NCI-H526 treated with DMSO at 0.1 percent for 48 hours (cell line): ENCODE results near the gene PIGC.

Experiments used
- DNase-seq: peaks from one replicate; lab custom pipeline; 2025; lab: John Stamatoyannopoulos, UW

Gene PIGC

GRCh38 chr1:172430128-172430454 is 13.8 kb downstream of the PIGC start:
- no peak for DNase-seq

- DNase-seq: peak; percentile 92
Observed at GRCh38 chr1:172429331-172430127, 14.3 kb downstream of the PIGC start.

GRCh38 chr1:172427191-172427590 is 16.7 kb downstream of the PIGC start:
- DNase-seq: no peak

GRCh38 chr1:172425339-172425738 is 18.5 kb downstream of the PIGC start:
- DNase-seq: no peak

- DNase-seq: no peak
Observed at GRCh38 chr1:172423336-172423735, 20.5 kb downstream of the PIGC start.

GRCh38 chr1:172421974-172422604 is 21.8 kb downstream of the PIGC start:
- no peak for DNase-seq

- DNase-seq: no peak
Observed at GRCh38 chr1:172420385-172420784, 23.5 kb downstream of the PIGC start, which contains the start of gene C1orf105. Gene C1orf105 (plus strand): TSS chr1:172420685. CDS start chr1:172420886, 201 bp downstream.

GRCh38 chr1:172417557-172417956 is 26.3 kb downstream of the PIGC start:
- DNase-seq: no peak

GRCh38 chr1:172416496-172417035 is 27.3 kb downstream of the PIGC start:
- no peak for DNase-seq

GRCh38 chr1:172414331-172414730 is 29.5 kb downstream of the PIGC start:
- DNase-seq: no peak

GRCh38 chr1:172411791-172412338 is 32.0 kb downstream of the PIGC start:
- DNase-seq: no peak

GRCh38 chr1:172410027-172410426 is 33.8 kb downstream of the PIGC start:
- DNase-seq: no peak

- no peak for DNase-seq
Observed at GRCh38 chr1:172408958-172409357, 34.9 kb downstream of the PIGC start.

- no peak for DNase-seq
Observed at GRCh38 chr1:172406968-172407367, 36.9 kb downstream of the PIGC start.

GRCh38 chr1:172405912-172406311 is 38.0 kb downstream of the PIGC start:
- DNase-seq: no peak

GRCh38 chr1:172404121-172404520 is 39.7 kb downstream of the PIGC start:
- no peak for DNase-seq

- no peak for DNase-seq
Observed at GRCh38 chr1:172402878-172403569, 40.8 kb downstream of the PIGC start.

GRCh38 chr1:172401892-172402291 is 42.0 kb downstream of the PIGC start:
- DNase-seq: no peak

GRCh38 chr1:172401477-172401876 is 42.4 kb downstream of the PIGC start:
- no peak for DNase-seq

- DNase-seq: no peak
Observed at GRCh38 chr1:172400722-172401105, 43.2 kb downstream of the PIGC start.

- DNase-seq: no peak
Observed at GRCh38 chr1:172399756-172400721, 43.8 kb downstream of the PIGC start.
